GM21723 (cell line): ENCODE measurements around the gene MTOR.
"Not testable (repeated sequence)": the region's sequence is repeated elsewhere in the genome, so short reads cannot be mapped to it uniquely, and the experiment has no call there.

ENCODE experiments used
- ATAC-seq: cut with Tn5 transposase; IDR thresholded peaks from one replicate; pipeline ENCODE4 v1.9.1; 2021; ENCODE audit warnings: mild to moderate bottlenecking, moderate library complexity; ENCODE audit not compliant: unreplicated experiment

The MTOR gene

DNA sequence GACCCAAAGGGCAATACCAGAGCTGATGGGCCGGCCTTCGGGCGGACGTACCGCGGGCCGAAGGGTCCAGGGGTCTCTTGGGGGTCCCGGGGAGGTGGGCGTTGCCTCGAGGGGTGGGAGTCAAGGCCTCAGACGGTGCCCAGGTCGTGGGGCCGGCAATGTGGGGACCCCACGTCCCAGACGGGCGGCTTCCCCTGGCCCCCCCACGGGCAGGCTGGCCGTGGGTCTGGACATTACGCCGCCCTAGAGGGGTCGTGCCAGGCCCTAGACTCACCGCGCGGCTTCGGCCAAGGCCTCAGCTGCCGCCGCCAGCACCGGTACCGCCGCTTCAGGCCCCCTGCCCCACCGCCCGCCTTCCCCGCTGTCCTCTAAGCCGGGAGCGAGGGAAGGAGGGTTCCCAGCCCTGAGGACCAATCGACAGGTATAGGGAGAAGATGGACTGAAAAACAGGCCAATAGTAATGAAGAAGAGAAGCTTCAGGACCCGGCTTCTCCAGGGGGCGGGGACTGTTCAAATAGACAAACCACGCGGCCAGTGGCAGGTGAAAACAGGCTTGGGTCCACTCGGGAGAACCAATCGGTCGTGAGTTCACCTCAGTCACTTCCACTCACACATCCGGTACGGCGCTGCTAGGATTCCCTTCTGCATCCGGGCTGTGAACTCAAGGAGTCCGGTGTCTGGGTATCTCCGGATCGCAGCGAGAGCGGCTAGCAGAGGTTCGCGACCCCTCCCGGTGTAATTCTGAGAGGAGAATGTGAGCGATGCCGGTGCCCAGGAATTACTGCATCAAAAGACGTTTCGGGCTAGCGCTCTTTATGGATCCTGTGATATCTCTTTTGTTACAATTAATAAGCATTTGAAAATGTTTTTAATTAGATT is at the start of gene MTOR:
Gene MTOR, minus strand, starts transcription at position 381 of the 879 bp plus-strand sequence. CDS start 3,142 bp downstream, outside the sequence.
- ATAC-seq = peak; percentile 98

DNA sequence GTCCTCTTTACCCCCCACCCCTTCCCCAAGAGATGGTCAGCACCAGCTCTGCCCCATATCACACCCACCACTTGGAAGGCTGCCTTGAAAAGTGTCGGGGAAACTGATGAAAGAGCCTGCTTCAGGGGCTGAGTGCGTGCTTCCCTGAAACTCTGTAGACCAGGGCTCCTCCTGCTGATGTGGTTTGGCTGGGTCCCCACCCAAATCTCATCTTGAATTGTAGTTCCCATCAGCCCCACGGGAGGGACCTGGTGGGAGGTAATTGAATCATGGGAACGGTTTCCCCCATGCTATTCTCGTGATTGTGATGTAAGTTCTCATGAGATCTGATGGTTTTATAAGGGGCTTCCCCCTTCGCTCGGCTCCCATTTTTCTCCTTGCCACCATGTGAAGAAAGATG is 47.0 kb upstream of the MTOR start:
- no peak for ATAC-seq

DNA sequence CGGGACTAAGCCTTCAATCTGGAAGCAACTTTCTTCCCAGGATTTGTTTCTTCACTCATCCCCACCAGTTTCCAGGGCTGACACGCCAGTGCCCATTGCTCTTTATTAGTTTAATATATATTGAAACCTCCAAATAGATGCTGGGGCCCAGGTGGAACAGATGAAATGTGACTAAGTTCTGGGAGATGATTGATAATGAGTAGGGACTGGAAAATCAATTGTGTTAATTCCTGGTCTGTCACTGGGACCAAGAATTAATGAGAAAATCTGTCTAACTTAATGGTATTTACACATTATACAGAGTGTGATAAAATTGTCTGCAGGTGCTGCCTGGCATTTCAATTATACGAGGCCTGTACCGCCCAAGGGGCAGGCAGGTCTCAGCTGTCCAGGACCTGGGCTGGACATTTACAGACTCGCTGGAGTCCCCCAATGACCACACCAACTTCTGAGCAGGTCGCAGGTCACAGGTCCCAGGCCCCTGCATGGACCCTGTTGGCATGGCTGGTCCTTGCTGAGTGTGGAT is 46.4 kb upstream of the MTOR start:
- no peak for ATAC-seq

DNA sequence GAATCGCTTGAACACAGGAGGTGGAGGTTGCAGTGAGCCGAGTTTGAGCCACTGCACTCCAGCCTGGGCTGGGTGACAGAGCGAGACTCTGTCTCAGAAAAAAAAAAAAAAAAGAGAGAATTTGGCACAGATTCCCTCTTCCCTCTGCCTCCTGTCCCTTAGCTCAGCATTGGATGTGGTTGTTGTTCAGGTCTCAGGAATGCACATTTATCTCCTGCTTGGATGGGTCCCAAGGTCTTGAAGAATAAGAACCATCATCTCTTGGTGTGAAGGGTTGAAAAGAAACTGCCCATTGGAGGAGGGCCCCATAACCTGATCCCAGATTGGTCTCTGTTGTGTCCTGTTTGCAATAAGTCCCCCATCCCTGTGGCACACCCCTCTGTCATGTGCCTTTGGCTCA is 45.5 kb upstream of the MTOR start:
- ATAC-seq = no peak

DNA sequence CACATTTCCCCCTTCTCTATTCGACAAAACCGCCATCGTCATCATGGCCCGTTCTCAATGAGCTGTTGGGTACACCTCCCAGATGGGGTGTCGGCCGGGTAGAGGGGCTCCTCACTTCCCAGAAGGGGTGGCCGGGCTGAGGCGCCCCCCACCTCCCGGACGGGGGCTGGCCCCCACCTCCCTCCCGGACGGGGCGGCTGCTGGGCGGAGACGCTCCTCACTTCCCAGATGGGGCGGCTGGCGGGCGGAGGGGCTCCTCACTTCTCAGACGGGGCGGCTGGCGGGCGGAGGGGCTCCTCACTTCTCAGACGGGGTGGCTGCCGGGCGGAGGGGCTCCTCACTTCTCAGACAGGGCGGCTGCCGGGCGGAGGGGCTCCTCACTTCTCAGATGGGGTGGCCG is 43.2 kb upstream of the MTOR start:
- ATAC-seq = not testable (repeated sequence)

DNA sequence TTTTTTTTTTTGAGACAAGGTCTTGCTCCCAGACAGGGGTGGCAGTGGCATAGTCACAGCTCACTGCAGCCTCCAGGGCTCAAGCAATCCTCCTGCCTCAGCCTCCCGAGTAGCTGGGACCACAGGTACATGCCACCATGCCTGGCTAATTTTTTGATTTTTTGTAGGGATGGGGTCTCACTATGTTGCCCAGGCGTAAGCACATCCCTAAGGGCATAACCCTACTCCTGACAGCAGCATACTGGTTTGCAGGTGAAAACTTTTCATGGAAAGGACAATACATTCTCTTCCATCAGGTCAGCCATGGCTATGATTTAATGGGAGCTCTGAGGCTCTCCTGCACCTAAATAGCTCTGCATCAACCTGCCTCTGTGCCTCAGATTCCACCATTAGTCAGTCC is 40.0 kb upstream of the MTOR start:
- ATAC-seq = no peak

DNA sequence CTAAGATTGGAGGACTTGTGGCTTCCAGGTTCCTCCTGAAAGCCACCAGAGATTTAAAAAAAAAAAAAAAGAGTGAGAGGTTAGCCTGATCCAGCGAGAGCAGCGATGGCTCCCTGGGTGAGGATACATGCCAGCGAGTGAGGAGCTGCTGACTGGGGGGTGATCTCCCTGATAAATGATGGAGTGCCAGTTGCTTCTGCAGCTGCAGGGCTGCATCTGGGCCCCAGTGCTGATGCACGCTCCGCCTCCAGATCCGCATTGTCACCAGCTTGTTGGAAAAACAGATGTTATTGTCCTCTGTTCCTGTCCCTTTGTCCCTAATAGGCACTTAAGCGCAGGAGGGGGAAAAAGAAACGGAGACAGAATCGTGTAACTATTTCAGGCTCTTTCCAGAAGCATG is 39.2 kb upstream of the MTOR start:
- ATAC-seq = no peak

DNA sequence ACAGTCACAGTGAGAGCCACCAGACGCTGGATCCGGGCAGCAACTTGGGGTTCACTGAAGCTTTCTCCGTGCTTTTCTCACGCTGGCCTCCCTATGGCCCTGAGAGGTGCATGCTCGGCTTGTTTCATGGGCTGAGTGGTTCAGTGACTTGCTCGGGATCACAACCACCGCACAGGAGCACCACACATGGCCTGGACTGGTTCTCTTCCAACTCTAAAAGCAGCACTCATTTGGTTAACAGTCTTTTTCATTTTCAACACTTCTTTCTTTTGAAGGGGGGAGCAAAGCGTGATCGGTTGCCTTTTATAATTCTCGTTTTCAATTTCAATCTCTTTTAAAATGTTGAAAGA is 36.8 kb upstream of the MTOR start:
- ATAC-seq = no peak

DNA sequence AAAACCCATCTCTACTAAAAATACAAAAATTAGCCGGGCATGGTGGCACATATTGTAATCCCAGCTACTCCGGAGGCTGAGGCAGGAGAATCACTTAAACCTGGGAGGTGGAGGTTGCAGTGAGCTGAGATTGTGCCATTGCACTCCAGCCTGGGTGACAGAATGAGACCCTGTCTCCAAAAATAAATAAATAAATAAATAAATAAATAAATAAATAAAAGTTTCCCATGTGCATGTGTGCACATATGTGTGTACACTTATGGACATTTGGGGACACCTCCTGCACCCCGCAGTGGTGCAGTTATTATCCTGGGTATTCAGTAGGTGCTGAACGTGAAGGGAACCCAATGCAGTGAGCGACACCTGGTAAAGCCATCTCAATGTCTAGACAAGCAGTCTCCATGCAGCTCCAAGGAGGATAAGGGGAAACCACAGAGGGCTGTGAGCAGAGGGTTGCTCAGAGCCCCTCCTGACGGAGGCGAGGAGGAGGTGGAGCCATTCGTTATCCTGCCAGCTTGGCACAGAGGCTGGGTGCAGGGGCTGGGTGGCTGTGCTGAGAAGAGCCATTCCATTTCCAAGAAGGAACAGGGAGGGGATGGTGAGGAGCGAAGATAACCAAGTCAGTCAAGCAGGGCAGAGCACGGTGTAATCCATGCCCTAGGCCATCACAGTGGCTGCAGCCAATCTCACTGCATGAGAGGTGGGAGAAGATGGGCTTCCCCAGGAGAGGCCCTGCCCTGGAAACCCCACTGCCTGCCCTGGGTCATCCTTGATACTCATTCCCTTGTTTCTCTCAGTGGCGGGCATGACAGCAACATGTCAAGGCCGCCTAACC is 36.3 kb upstream of the MTOR start:
- ATAC-seq = no peak

DNA sequence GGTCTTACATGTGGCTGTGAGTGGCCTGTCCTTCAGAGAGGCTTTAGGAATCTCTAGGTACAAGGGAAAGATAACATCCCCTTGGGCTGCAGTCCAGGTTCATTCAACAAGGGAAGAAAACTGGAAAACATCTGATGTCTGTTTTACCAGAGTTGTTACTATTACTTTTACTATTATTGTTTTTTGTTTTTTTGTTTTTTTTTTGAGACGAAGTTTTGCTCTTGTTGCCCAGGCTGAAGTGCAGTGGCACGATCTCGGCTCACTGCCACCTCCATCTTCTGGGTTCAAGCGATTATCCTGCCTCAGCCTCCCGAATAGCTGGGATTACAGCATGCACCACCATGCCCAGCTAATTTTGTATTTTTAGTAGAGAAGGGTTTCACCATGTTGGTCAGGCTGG is 35.4 kb upstream of the MTOR start:
- ATAC-seq = not testable (repeated sequence)

DNA sequence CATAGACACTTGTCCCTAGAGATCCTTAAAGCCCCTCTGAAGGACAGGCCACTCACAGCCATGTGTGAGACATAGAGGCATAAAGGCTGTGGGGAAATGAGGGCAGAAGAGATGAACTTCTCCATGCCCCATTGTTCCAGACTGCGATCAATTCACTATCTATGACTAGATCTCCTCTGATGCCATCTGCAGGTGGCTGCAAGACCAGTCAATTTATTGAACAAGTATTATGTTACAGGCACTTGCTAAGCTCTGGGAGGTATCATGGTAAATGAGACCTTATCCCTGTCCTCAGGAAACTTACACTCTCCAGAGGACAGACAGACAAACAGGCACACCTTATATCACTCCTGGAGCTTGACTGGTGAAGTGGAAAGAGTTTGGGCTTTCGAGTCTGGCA is 33.6 kb upstream of the MTOR start:
- no peak for ATAC-seq

DNA sequence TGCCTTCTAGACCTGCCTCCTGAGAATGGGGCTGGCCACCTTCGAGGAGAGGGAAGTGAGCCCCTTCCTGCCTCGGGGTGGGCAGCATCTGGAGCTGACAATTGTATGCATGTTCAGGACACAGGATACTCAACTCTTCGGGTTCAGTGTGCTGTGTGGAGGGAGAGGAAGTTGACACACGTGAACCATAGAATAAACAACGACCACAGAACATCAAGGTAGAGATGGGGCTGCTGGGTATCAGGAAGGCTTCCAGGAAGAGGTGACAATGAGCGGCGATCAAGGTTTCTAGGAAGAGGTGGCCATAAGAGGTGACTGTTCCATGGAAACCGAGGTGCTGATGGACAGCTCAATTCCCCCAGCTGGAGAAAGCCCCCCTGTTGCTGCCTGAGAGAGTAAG is 32.6 kb upstream of the MTOR start:
- ATAC-seq = no peak

DNA sequence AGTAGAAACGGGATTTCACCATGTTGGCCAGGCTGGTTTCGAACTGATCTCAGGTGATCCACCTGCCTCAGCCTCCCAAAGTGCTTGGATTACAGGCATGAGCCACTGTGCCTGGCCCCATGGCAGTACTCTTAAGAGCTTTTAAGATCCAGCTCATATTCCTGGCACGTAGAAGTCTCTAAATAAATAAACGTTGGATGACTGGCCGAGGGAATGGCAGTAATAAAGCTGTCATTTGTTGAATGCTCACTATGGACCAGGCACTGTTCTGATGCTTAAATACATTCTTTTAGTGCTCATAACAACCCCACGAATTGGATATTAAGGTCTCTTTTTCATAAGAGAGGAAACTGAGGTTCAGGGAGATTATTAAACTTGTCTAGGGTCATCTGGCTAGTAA is 31.5 kb upstream of the MTOR start:
- no peak for ATAC-seq

DNA sequence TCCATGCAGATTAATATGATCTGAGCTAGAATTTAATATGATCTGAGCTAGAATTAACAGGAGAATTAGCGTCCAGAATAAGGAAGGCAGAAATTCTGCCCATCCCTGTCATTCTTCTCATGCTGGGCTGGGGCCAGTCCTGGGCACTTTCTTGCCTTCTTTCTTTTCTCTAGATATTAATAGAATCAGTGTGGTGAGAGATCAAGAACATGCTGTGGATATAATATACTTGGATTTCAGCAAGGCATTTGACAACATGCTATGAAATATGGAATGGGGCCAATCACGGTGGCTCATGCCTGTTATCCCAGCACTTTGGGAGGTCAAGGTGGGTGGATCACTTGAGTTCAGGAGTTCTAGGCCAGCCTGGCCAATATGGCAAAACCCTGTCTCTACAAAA is 28.7 kb upstream of the MTOR start:
- no peak for ATAC-seq

DNA sequence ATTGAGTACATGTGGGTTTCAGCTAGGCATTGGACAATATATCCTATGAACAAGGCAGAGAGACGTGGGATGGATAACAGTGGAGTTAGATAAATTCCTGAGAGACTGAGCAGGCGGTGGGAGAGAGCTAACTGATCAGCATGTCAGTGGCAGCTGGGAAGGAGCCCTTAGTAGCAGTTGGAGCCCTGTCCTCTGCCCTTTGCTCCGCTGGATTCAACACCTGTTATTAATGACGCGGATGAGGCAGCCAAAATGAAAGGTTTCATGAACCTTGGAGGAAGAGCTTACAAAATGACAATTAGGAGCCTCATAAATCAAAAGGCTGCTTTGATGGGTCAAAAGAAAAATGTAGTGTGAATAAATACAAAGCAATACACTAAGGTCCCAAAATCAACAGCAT is 26.7 kb upstream of the MTOR start:
- no peak for ATAC-seq

DNA sequence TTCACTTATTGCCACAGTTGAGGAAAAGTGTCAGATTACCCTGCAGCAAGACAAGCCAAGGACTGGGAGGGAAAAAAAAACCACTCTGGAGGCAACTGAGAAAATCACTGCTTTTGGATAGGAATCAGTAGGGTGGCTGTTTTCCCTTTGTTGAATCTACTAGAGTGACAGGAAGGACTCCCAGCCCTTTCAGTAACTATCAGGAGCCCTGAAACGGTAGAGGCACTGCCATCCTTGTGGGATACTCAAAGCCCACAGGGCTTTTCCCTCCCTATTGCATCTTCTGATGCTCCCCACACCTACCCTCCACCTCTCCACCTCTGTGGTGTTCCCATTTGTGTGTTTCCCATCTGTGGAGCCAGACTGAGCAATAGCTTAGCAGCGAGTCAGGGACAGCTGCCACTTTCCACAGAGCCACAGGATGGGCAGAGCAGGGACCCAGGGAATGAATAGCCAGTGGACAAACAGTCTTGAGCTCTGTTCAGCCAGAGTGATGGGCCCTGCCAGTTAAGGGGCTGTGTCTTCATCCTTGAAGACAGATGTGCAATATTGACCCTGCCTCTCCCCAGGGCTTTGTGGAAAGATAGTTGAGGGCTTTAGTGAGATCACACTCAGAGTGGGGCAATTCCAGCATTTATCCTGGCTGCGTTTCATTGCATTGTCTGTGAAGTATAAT is 24.5 kb upstream of the MTOR start:
- no peak for ATAC-seq

DNA sequence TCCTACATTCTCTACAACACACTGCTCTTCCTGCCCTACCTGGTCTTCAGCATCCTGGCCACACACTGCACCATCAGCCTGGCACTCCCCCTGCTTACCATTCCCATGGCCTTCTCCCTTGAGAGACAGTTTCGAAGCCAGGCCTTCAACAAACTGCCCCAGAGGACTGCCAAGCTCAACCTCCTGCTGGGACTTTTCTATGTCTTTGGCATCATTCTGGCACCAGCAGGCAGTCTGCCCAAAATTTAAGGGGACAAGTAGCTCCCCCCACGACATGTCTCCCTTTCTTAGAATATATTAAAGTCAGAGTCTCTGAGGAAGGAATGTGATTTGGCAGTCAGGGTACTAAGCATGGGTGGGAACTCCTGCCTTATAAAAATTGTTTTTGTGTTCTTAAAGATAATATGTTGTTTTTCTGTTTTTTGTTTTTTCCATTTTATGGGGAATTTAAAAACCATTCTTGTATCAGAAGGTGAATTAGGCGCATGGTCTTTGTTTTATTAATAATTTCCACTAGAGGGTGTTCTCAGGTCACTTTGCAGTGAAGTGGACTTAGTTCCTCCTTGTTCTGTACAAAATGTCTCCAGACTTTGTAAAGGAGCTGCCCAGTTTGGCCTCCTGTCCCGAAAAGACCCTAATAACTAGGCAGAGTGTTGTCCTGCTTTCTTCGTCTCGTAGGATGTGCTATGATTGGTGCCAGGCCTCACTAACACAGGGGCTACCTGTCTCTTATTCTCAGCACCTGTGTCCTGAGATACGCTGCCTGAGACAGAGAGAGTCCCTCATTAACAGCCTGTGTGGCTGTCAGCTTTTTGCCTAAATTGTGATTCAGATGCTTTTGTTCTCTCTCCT is 23.8 kb upstream of the MTOR start:
- ATAC-seq = no peak

DNA sequence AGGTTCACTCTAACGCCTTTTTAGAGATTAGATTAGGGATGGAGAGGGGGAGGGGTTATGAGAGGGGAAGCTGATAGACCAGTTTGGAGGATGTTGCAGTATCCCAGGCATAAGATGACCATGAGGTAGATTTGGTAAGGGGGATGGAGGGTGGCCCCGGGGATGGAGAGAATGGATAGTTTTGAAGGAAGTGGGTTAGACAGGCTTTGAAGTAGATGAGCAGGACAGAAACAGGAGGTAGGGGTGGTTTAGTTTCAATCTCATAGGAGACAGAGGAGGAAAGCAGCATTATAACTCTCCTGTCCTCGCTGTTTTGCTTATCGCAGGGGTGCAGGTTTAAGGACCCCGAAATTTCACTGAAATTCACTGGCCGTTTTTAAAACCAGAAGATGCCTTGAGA is 22.4 kb upstream of the MTOR start:
- ATAC-seq = no peak

DNA sequence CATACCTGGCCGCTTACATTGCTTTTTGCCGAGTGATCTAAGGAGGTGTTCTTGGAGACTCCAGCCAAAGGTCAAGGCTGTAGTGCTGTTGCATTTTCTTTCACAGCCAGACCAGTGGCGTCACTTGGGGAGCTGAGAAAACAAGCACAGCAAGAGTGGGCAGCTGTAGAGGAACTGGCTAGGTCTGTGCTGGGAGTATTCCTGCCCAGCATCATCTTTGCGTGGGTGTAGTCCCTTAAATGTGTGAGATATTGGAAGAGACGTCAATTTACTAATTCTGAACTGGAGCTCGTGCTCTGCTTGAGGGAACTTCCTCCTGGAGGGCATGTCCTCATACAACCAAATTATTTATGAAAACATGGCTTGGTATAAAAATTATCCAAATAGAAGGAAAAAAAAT is 20.8 kb upstream of the MTOR start:
- no peak for ATAC-seq

DNA sequence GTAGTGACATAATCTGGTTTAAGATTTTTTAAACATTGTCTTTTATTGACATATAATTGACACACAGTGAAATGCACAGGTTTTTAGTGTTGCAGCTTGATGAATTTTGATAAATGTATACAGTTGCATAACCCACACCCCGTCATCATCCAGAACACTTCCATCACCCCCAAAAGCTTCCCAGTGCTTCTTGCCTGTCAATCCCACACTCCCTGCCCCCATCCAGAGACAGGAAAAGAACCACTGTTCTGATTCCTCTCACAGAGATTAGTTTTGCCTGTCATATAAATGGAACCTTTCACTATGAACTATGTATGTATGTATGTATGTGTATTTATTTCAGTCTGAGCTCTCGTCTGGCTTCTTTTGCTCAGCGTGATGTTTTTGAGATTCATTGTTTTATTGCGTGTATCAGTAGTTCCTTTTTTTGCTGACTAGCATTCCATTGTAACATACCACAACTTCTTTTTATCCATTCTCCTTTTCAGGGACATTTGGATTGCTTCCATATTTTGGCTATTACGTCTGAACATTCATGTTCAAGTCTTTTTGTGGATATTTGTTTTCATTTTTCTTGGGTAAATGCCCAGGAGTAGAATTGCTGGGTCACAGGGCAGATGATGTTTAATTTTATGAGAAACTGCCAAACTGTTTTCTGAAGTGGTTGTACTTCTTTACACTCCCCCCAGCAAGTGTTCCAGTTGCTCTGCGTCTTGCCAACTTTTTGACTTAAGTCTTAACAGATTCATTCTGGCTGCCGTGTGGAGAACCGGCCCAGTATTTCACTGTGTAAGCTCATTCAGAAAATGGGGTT is 19.4 kb upstream of the MTOR start:
- no peak for ATAC-seq
